Hindlimb muscle (tissue), 1 donor: ENCODE data around the gene SMIM20. TPM values are rescaled to one million over a fixed set of nuclear protein-coding genes. Genes with fewer than 3 reads are reported as not detected.
"Not testable (repeated sequence)": the region's sequence is repeated elsewhere in the genome, so short reads cannot be mapped to it uniquely, and the experiment has no call there.

Experiments
- DNase-seq: peaks from one replicate; pipeline ENCODE4 v3.0.0-alpha.2; 2013
- polyA plus RNA-seq: library from polyadenylated mRNA; unstranded; fragments of 120-200 nt; gene quantifications from one replicate; pipeline ENCODE4 v1.2.1, GENCODE V29; 2013; ENCODE audit not compliant: insufficient read length

SMIM20 gene
- polyA plus RNA-seq, 1 donor = 48.5 TPM

DNA sequence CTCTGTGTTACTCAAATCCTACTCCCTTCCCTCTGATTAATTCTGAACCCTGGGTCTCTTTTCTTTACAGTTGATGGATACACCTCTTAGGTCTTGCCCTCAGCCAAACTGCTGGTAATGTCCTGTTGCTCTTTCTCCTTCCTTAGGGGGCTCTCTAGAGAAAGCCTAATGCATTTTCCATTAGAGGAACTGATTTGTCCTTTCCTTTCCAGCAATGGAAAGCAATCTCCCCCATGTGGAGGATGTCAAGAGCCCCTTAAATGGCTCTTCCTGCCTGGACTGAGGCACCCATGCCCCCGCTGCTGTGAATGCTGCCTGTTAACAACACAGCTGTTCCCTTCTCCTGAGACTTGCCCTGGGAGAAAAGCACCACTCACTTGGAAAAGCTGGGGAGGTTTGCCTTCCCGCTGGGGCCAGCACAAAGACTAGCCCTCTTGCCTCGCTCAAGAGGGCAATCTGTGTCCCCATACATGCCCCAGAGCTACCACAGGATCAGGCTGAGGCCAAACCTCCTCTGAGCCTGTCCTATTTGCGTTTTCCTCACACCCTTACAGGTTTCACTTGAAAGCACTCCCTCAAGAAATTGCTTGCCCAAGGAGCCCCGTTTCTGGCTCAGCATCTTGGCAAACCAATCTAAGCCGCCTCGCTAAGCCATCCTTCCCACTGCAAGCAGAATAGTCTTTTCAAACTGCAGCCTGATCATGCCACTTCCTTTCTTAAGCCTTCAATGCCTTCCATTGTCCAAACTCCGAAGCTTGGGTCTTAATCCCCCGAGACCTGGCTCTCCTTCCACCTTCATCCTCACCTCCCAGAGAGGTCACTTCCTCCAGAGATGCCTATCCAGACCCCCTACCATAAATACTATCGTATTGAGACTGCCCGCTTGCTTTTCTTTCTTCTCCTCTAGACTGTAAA, 23.2 kb upstream of the SMIM20 start:
- DNase-seq = no peak

DNA sequence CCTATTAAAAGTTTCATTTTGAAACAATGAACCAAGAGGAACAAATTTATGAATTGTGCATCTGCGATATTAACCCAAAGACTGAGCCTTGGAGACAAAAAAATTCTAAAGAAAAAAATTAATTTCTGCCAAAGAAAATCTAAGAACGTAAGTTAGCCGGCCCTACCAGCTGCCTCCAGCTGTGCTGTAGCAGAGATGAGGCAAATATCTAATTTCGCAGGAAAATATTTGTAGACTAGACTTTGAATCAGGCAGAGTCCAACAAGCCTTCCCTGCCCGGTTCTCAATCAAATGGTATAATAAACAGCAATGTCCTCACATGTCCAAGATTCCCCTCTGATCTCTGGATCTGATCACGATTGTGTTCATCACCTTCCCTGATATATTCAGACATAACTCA, 21.2 kb upstream of the SMIM20 start:
- DNase-seq = no peak

DNA sequence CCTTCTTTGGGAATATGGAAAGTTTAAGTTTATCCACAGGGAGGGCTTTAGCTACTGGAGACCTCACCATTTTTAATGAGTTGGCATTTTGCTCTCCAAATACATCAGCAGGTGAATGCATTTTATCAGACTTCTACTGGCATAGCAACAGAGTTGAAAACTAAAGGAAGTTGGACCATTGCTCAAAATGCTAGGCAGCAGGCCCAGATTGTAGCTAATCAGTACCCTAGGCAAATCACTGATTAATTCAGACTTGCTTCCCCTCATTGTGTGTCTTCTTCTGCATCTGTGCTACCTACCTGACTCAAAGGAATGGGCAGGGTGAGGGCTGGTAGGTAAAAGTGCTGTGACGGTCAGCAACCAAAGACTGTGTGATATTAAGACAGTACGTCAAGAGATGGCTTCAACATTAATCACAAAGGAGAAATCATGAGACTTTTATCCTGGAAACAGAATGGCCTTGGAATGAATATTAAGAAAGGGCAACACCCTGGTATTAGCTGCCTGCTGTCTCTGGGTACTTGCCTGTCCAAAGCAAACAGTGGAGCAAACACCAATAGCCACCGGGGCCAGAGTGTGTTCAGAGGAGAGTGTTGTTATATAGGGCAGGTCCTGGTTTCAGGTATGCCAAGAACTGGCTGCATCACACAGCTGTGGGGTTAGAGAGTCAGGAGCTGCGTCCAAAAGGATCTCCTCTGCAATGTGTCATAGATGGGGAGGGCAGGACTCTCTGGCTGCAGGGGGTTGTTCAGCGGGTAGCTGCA, 17.1 kb upstream of the SMIM20 start:
- no peak for DNase-seq

DNA sequence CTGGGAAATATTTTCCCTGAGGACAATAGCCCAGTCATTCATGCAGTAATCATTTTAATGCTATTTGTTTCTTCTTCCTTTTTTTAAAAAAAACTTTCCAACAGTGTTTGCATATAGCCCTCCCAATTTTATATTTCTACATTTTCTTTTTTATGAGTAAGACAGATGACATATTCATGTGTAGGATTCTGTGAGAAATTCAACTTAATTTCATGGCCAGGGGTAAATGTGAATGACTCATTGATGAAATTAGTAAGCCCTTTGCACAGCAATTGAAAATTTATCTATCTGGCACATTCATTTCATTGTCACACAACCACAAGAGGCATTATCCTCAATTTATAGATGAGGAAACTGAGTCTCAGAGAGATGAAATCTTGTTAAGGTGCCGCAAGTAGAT, 13.7 kb upstream of the SMIM20 start:
- DNase-seq = no peak

DNA sequence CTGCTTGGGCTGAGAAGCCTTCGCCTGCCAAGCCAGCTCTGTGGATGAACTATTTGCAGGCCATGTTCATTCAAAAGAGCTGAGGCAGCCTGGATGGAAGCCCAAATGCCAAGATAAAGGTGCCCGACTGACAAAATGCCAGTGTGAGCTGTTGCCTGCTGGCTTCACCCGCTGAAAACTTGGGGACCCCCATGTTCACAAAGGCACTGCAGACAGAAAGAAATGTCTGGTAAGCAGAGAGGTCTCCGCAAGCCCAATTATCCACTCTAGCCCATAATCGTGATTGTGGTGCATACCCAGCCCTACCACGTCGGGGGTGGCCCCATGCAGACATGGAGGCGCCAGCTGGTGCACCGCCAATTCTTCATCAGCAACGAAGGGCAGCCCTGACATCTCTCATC, 13.0 kb upstream of the SMIM20 start:
- no peak for DNase-seq

DNA sequence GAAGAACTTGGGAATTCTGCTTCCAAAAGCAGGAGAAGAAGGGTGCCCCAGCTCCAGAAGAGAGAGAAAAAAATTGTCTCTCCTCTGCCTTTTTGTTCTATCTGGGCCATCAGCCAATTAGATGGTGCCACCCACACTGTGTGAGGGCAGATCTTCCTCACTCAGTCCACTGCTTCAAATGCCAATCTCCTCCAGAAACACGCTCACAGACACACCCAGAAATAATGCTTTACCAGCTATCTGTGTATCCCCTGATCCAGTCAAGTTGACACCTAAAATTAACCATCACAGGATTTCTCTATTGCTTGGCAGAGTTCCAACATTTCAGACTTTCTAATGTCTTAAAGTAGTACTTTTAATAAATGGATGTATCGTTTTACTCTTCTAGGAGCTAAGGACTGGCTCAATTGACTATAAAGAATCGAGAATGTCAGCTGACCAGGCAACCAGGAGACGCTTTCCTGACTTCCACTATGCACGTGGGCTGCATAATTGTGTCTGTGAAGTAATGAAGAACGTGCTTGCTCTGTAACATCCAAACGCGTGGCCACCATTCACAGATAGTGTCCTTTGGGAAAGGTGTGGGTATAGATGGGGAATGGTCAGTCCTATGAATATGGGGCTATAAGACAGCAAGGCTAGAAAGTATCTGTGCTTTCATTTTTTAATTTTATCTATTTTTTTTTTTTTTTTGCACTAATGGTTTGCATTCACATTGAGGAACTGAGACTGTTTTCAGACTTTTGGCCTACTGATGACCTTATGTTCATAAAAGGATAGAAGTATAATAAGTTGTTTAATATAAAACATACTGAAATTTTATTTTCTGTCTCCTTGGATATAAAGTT, 9.9 kb upstream of the SMIM20 start:
- DNase-seq = no peak

DNA sequence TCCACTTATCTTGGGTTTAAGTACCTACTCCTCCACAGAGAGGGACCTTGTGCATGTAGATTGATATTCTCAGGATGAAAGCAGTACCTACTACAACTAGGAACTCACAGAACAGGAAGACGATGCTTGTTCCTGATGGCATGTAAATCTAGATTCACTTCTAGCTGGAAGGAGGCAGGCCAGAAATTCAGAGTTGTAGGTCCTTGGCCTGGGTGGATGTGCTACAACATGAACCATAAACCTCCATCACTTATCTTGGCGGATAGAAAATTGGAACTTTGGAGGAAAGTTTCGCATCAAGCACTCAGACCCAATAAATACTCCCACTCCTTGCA, 9.3 kb upstream of the SMIM20 start:
- no peak for DNase-seq

DNA sequence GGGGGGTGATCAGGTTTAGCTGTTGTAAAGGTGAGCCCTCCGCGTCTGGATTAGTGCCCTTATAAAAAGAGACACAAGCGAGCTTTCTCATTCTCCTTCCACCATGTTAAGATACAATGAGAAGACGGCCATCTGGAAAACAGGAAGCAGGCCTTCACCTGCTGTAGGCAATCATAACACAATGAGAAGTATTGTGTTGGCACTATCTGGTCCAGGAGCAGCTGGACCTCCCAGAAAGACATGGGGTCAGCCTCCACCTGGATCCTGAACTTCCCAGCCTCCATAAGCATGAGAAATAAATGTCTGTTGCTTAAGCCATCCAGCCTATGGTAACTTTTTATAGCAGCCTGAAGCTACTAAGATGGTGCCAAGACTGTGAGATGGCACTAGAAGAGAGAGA, 8.6 kb upstream of the SMIM20 start:
- no peak for DNase-seq

DNA sequence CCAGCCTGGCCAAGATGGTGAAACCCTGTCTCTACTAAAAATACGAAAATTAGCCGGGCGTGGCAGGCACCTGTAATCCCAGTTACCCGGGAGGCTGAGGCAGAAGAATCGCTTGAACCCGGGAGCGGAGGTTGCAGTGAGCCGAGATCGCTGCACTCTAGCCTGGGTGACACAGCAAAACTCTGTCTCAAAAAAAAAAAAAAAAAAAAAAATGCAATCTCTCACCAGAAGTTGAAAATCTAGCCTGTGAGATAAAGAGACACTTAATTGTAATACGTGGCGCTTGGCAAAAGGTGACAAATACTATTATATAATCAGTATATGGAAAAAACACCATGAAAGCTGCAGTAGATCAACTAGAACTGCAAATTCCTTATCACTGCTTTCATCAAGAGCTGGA, 7.9 kb upstream of the SMIM20 start:
- not testable (repeated sequence) for DNase-seq

DNA sequence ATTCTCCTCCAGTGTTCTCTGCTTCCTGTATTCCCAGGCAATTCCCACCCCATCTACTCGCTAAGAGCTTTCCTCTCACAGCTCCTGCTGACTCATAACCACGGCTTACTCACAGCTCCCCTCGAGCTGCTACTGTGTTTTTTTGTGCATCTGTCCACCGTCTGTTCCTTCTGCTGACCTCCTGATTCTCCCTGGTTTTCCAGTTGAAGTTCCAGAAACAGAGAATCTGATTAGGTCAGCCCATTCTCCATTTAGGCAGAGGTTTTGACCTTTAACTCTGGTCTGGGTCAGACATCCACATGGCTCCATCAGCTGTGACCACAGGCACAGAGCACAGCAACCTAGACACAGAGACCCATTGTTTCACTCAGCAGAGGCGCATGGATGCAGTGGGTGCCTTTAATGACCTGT, 5.5 kb upstream of the SMIM20 start:
- DNase-seq = no peak

DNA sequence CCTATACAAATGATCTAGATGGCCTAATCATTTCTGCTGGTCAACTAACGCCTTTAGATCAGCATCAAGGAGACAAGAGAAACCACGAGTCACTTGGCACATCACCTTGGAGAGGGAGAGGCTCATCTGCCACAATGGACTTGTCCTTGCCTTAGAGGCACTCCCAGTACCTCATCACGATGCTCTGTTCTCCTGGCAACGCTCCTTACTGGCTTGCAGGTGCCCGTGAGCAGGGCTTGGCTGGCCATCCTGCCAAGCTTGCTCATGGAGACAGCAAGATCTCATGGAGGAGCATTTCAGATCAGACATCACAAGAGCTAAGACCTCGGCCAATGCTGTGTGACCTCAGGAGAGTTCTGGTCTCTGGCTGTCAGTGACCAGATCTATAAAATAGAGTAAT, 2.7 kb upstream of the SMIM20 start:
- DNase-seq = no peak

DNA sequence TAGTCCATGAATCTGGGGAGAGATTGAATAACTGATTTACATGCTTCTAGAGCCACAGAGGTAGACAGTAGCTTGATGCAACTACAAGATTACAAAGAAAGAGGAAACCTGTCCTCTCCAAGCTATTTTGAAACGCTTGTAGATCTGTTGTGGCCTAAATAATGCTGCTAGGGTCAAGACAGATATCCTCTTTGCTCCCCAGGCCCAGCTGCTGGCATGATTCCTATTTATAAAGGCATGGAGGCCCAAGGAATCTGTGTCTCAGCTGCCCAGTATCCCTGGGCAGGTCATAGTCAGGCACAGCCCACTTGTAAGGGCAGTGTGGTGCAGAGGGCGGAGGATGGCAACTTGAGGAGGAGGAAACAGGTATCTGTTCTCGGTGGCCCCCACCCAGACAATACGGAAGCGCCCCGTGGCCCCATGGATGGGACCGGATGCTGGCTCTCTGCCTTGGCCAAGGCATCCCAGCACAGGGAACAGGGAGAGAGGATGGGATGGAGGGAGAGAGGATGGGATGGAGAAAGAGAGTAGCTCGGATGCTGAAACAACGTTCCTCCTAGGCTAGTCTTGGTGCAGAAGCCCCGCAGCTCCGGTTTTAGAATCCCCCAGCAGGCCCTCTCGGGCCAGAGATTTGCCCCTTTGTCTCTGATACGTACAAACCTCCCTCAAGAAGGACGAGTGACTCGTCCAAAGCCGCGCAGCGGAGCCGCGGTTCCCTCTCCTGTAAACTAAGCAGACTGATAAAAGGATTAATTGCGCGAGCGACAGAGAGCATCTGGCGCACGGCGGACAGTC, 767 bp upstream of the SMIM20 start:
- no peak for DNase-seq

DNA sequence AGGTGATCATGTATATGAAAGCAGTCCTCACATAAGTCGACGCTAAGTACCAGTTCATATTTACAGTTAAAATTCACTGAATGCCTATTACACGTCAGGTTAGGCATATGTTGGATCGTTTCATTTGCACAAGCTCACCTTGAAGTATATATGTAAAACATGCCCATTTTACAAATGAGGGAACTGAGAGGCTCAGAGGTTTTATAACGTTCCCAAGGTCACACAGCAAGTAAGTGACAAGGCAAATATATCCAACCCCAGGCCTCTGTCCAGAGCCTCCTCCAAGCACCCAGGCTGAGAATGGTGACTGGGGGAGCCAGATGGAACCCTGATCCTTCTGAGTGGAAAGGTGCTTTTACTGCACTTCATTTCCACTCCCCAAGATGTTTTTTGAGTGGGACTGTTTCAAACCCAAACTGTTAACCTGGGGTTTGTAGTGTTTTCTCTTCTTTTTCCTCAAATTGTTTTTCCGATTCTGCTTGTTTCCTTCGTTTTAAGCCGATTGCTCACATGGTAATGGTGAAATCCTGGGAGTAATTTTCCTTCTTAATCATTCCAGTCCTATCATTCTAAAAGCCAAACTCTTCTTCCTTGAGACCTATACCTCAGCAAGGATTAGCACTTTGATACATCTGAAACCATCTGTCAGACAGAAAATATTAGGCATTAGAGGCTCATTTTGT, 791 bp downstream of the SMIM20 start:
- DNase-seq = no peak

DNA sequence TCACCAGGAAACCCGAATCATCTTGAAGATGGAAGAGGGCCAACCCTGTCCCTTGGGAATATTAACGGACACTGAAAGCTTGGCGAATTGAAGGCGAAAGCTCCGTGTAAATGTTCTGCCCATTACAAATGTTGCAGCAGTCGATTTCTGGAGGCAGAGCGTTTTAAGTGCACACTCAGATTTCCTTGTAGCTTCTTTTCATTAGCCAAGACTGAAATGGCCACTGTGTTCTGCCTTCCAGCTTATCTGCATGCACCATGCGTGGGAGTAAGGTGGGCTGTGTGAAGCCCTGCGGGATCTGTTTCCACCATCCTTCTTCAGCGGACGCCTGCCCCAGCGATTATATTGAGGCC, 1.3 kb downstream of the SMIM20 start:
- peak; percentile 59 for DNase-seq

DNA sequence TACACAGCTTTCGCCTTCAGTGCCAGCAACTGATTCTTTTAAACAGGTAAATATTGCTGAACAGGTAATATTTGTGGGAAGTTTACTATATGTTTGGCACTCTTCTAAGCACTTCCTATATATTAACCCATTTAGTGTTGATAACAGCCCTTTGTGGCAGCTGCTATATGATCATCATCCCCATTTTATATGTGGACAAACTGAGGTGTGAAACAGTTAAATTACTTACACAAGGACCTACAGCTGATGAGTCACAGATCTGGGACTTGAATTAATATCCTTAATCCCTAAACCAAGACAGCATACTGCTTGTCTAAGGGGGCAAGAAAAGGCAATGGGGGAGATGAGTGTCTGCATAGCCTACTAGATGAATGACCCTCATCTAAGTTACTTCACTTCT, 2.9 kb downstream of the SMIM20 start:
- no peak for DNase-seq

DNA sequence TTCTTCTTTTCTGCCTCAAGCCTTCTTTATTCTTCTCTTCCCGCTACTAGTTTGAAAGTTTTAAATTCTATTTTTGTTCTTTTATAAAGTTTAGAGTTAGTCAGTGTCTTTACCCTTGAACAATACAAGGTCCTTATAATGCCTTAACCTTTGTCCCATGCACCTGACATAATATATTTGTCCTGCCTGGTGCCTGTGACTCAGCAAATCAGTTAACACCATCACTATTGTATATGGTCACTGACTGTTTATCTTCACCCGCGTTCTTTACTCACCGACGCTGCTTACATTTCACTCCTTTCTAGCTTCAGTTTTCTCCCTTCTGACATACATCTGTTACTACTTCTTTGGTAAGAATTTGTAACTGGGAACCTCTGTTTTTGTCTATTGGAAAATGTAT, 5.7 kb downstream of the SMIM20 start:
- DNase-seq = no peak

DNA sequence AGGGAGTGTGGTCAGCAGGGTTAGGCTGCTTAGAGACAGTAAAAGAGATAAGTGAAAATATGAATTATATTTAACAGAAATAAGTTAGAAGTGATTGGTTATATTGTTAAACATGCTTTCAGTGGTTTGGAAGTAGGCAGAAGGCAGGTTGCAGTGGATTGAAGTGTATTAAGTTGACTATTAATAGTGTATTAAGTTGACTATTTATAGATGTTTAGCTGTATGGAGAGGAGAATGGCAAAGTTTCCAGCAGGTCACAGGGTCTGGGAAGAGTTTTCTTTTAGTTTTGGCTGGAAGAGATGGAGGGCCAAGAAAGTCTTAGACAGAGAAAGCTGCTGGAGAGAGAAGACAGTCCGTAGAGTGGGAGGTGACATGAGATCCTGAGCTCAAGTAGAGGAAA, 7.9 kb downstream of the SMIM20 start:
- no peak for DNase-seq

DNA sequence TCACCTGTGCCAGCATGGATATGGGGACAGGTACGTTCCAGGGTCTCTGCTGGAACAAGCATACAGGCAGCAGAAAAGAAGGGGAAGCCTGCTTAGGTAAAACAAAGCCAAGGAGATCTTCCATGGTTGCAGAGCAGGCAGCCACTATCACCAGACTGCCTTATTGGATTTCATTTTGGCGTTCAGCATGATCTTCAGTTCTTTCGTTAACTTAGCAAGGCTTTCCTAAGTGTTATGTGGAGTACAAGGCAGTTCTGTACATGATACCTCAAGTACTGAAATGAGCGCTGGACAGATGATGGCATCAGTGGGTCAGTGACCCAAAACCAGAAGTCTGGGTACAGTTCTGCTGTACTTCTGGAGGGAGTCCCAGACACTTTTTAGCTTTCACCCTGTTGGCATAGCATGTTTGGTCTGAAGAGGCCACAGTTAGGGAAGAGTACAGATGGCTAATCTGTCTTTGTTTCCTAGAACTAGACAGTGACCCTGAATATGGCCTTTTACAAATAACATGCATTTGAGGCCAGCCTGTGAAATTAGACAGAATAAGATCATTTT, 8.9 kb downstream of the SMIM20 start:
- DNase-seq = no peak

DNA sequence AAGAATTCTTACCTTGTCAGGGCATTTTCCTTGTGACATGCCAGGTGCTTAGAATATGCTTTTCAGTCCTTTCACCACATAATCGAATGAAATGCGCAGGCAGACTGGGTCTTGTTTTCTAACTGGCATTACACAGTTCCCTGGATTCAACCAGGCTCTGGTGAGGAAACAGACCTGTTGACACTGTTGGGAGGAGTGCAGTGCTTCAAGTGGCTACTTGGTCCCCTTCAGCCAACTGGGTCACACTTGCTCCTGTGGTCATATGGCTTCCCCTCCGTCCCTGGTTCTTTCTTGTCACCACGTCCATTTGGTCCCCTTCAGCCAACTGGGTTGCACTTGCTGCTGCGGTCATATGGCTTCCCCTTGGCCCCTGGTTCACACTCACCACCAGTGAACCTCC, 9.7 kb downstream of the SMIM20 start:
- no peak for DNase-seq

DNA sequence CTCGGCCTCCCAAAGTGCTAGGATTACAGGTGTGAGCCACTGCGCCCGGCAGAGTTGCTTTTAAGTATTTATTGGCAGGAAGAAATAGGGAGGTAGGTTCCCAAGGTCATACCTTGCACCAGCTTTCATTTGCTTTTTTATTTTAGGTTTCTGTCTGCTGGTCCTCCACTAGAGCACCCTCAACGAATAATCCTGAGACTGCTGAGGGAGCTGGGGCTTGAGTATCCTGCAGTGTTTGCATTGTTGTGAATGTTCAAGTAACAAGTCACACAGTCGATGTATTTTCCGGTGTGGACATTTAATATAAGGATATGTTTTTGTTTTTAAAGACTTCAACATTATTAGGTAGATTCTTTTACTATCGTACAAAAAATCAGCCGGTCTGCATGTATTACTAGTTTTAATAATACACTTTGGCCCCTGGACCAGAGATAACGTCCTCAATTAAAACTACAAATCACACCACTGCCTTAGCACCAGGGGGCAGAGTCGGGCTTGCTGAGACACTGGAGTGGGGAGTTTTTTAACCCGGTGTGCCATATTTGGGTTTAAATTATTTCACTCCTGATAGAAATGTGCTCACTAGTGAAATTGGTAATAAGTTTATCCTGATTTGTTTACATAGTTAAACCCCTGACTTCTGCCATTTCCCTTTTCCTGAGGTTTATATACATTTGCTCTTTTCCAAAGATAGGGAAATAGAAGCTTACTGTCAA, 11.6 kb downstream of the SMIM20 start:
- no peak for DNase-seq

DNA sequence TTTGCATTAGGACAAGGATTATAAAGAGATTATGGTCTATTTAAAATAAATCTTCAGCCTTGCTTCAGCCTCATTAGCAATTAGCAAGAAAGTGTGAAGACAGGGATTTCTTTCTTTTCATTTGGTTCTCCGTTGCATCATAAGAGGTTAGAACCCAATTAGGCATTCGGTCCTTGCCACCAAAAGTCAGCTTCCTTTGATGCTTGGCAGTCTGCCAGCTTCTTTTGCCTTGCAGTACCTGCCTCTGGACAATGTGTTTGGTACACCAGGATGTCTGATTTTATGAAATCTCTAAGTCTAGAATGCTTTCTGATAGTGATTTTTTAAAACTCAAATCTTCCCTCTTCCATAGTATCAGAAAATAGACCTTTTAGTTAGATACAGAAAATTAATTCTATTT, 12.4 kb downstream of the SMIM20 start:
- no peak for DNase-seq
